HepG2 (cell line): ENCODE measurements around the gene COG8. TPM values are rescaled to one million over a fixed set of nuclear protein-coding genes. Genes with fewer than 3 reads are reported as not detected.

Source experiments
- ARID2 ChIP-seq: sonication (generic); formaldehyde crosslinking; IDR thresholded peaks from 2 replicates; pipeline ENCODE4 v1.8.1; 2022; ENCODE audit warnings: mild to moderate bottlenecking, missing genetic modification reagents, borderline replicate concordance
- FOXO1 ChIP-seq: sonication (generic); formaldehyde crosslinking; IDR thresholded peaks from 2 replicates; pipeline ENCODE4 v1.4.0; 2020; ENCODE audit warnings: missing genetic modification reagents
- HES4 ChIP-seq: sonication (generic); formaldehyde crosslinking; IDR thresholded peaks from 2 replicates; pipeline ENCODE4 v1.9.0; 2021; ENCODE audit warnings: mild to moderate bottlenecking, missing genetic modification reagents, borderline replicate concordance
- PHF5A ChIP-seq: IDR thresholded peaks from one replicate; pipeline ENCODE4 v1.6.1; 2018; ENCODE audit warnings: low read depth, missing genetic modification reagents; ENCODE audit not compliant: unreplicated experiment
- POLR2A ChIP-seq, 2 experiments: IDR thresholded peaks; 2 replicates each; pipeline ENCODE4 v1.6.1; 2011; ENCODE audit warnings: low read depth in 2 of 2, low read length in 2 of 2, mild to moderate bottlenecking in 1 of 2, moderate library complexity in 1 of 2; ENCODE audit not compliant: insufficient read depth in 1 of 2
- ZBTB38 ChIP-seq: sonication (generic); formaldehyde crosslinking; IDR thresholded peaks from 2 replicates; pipeline ENCODE4 v1.5.1; 2020; ENCODE audit warnings: mild to moderate bottlenecking, missing genetic modification reagents
- ZGPAT ChIP-seq: IDR thresholded peaks from 2 replicates; pipeline ENCODE4 v1.6.1; 2016; ENCODE audit warnings: mild to moderate bottlenecking
- ZNF331 ChIP-seq: sonication (generic); formaldehyde crosslinking; IDR thresholded peaks from 2 replicates; pipeline ENCODE4 v1.4.0; 2020; ENCODE audit warnings: missing genetic modification reagents
- ZNF34 ChIP-seq: sonication (generic); formaldehyde crosslinking; IDR thresholded peaks from 2 replicates; pipeline ENCODE4 v1.4.0; 2020; ENCODE audit warnings: mild to moderate bottlenecking, missing genetic modification reagents, borderline replicate concordance
- ZNF550 ChIP-seq: sonication (generic); formaldehyde crosslinking; IDR thresholded peaks from 2 replicates; pipeline ENCODE4 v1.4.0; 2020; ENCODE audit warnings: mild to moderate bottlenecking, missing genetic modification reagents, borderline replicate concordance
- ZNF563 ChIP-seq: sonication (generic); formaldehyde crosslinking; IDR thresholded peaks from 2 replicates; pipeline ENCODE4 v1.8.0; 2022; ENCODE audit warnings: mild to moderate bottlenecking, moderate library complexity, missing genetic modification reagents
- ZNF614 ChIP-seq: IDR thresholded peaks from 2 replicates; pipeline ENCODE4 v1.6.1; 2018; ENCODE audit warnings: missing biosample characterization, missing genetic modification reagents, inconsistent platforms, borderline replicate concordance
- ZNF639 ChIP-seq: conservative IDR thresholded peaks from 2 replicates; pipeline ENCODE4 v1.6.1; 2018; ENCODE audit warnings: missing genetic modification reagents
- ZNF878 ChIP-seq: sonication (generic); formaldehyde crosslinking; IDR thresholded peaks from 2 replicates; pipeline ENCODE4 v1.8.1; 2023; ENCODE audit warnings: mild to moderate bottlenecking, missing genetic modification reagents, moderate library complexity
- polyA plus RNA-seq, 8 experiments: library from polyadenylated mRNA; depleted of rRNA in 3 of 8; stranded (reverse) in 7 of 8; unstranded in 1 of 8; fragments of >200 nt; fragmentation: Illumina TruSeq in 4 of 8; extraction: Trizol in 4 of 8; gene quantifications; 2 replicates each; pipeline versions ENCODE4 v1.2.1 to v1.2.3, GENCODE V29; 2011 to 2016; ENCODE audit warnings: low read depth in 4 of 8, missing spikeins in 1 of 8, mixed read lengths in 1 of 8; ENCODE audit not compliant: insufficient read depth in 1 of 8
- total RNA-seq, 5 experiments: library from RNA; depleted of rRNA; stranded (reverse); fragments of >200 nt; fragmentation: Illumina TruSeq; extraction: Trizol; gene quantifications; 2 replicates each; pipeline ENCODE4 v1.2.3, GENCODE V29; 2016; ENCODE audit warnings: low read depth in 1 of 5
- TF ChIP-seq, protein P1 (sequence below): sonication (generic); formaldehyde crosslinking; IDR thresholded peaks from 2 replicates; pipeline ENCODE4 v1.8.1; 2023; ENCODE audit warnings: mild to moderate bottlenecking, missing genetic modification reagents
- TF ChIP-seq, protein P2 (sequence below): sonication (generic); formaldehyde crosslinking; IDR thresholded peaks from 2 replicates; pipeline ENCODE4 v1.5.1; 2020; ENCODE audit warnings: mild to moderate bottlenecking, missing genetic modification reagents, moderate library complexity
- TF ChIP-seq, protein P3 (sequence below): sonication (generic); formaldehyde crosslinking; IDR thresholded peaks from 2 replicates; pipeline ENCODE4 v1.5.0; 2020; ENCODE audit warnings: missing genetic modification reagents

Gene COG8
- total and polyA plus RNA-seq, 2 of the 13 experiments (the other 11 are each of a cell fraction or from before 2014, with no cell fraction given) = 45.5 to 52.1 TPM

- peak; percentile 70; the same call in 1 of the 2 replicates for TF ChIP-seq FOXO1 (CRISPR knock-in tag)
- TF ChIP-seq ZNF639 (CRISPR knock-in tag) = no peak
- peak; percentile 89; the same call in 1 of the 2 replicates for TF ChIP-seq ZNF614 (CRISPR knock-in tag)
- no peak for TF ChIP-seq ZNF550 (CRISPR knock-in tag)
- TF ChIP-seq, protein P1, sequence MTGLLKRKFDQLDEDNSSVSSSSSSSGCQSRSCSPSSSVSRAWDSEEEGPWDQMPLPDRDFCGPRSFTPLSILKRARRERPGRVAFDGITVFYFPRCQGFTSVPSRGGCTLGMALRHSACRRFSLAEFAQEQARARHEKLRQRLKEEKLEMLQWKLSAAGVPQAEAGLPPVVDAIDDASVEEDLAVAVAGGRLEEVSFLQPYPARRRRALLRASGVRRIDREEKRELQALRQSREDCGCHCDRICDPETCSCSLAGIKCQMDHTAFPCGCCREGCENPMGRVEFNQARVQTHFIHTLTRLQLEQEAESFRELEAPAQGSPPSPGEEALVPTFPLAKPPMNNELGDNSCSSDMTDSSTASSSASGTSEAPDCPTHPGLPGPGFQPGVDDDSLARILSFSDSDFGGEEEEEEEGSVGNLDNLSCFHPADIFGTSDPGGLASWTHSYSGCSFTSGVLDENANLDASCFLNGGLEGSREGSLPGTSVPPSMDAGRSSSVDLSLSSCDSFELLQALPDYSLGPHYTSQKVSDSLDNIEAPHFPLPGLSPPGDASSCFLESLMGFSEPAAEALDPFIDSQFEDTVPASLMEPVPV (CRISPR knock-in tag) = no peak
- TF ChIP-seq ARID2 (CRISPR knock-in tag) = no peak
- 0 out of 2 replicates have a peak, but pooled peaks have one; percentile 36 for TF ChIP-seq ZNF563 (CRISPR knock-in tag)
- peak; percentile 59 for TF ChIP-seq ZGPAT (CRISPR knock-in tag)
- TF ChIP-seq HES4 (CRISPR knock-in tag) = no peak; the same call in 1 of the 2 replicates
- TF ChIP-seq, protein P2, sequence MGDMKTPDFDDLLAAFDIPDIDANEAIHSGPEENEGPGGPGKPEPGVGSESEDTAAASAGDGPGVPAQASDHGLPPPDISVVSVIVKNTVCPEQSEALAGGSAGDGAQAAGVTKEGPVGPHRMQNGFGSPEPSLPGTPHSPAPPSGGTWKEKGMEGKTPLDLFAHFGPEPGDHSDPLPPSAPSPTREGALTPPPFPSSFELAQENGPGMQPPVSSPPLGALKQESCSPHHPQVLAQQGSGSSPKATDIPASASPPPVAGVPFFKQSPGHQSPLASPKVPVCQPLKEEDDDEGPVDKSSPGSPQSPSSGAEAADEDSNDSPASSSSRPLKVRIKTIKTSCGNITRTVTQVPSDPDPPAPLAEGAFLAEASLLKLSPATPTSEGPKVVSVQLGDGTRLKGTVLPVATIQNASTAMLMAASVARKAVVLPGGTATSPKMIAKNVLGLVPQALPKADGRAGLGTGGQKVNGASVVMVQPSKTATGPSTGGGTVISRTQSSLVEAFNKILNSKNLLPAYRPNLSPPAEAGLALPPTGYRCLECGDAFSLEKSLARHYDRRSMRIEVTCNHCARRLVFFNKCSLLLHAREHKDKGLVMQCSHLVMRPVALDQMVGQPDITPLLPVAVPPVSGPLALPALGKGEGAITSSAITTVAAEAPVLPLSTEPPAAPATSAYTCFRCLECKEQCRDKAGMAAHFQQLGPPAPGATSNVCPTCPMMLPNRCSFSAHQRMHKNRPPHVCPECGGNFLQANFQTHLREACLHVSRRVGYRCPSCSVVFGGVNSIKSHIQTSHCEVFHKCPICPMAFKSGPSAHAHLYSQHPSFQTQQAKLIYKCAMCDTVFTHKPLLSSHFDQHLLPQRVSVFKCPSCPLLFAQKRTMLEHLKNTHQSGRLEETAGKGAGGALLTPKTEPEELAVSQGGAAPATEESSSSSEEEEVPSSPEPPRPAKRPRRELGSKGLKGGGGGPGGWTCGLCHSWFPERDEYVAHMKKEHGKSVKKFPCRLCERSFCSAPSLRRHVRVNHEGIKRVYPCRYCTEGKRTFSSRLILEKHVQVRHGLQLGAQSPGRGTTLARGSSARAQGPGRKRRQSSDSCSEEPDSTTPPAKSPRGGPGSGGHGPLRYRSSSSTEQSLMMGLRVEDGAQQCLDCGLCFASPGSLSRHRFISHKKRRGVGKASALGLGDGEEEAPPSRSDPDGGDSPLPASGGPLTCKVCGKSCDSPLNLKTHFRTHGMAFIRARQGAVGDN = peak; percentile 34
- peak; percentile 89; the same call in 1 of the 2 replicates for TF ChIP-seq ZNF331 (CRISPR knock-in tag)
- peak; percentile 11 to 36; a peak in 3 of 4 replicates for TF ChIP-seq POLR2A (IDR thresholded peaks at IDR 0.05; ENCODE audit: insufficient read depth in 1 of 2, low read depth in 2 of 2, low read length in 2 of 2)
- peak; percentile 69 for TF ChIP-seq ZBTB38 (CRISPR knock-in tag)
- TF ChIP-seq PHF5A (CRISPR knock-in tag) = no peak
- TF ChIP-seq ZNF878 (CRISPR knock-in tag) = no peak
- no peak for TF ChIP-seq ZNF34
- TF ChIP-seq, protein P3, sequence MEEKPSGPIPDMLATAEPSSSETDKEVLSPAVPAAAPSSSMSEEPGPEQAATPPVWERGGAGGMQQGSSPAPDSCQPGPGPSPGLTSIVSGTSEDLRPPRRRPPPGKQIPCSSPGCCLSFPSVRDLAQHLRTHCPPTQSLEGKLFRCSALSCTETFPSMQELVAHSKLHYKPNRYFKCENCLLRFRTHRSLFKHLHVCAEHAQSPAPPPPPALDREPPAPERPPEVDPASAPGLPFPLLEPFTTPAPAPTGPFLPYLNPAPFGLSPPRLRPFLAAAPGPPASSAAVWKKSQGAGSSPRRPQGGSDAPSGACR = no peak
These were observed 13.0 kb downstream of the COG8 start (continued) for GRCh38 chr16:69326172-69326873.
